HepG2 (cell line): ENCODE data around the gene HAP1.

Experiments
- FOSL1 ChIP-seq: sonication (generic); formaldehyde crosslinking; IDR thresholded peaks from 2 replicates; pipeline ENCODE4 v1.9.0; 2021; ENCODE audit warnings: missing genetic modification reagents, borderline replicate concordance
- GABPB1 ChIP-seq: IDR thresholded peaks from 2 replicates; pipeline ENCODE4 v1.6.1; 2016; ENCODE audit warnings: mild to moderate bottlenecking, missing genetic modification reagents, moderate library complexity, missing compliant biosample characterization
- MYC ChIP-seq: sonication (generic); formaldehyde crosslinking; IDR thresholded peaks from 2 replicates; pipeline ENCODE4 v1.9.0; 2021; ENCODE audit warnings: missing genetic modification reagents, borderline replicate concordance
- NFYB ChIP-seq: sonication (generic); formaldehyde crosslinking; IDR thresholded peaks from 2 replicates; pipeline ENCODE4 v1.4.0; 2020; ENCODE audit warnings: missing genetic modification reagents

- TF ChIP-seq NFYB (CRISPR knock-in tag) (no peak), FOSL1 (CRISPR knock-in tag) (no peak), MYC (CRISPR knock-in tag) (no peak), GABPB1 (CRISPR knock-in tag) (no peak)
Observed at GRCh38 chr17:41730479-41730878, 4.0 kb downstream of the HAP1 start.
